H9 (cell line): Measurements from ENCODE around the gene PRR5L. TPM values are rescaled to one million over a fixed set of nuclear protein-coding genes. Genes with fewer than 3 reads are reported as not detected.

Experiments
- DNase-seq: peaks from one replicate; pipeline ENCODE4 v3.0.0-alpha.2; 2017
- H2AFZ ChIP-seq: one replicate; pipeline ENCODE4 v1.6.1; 2013; ENCODE audit warnings: mild to moderate bottlenecking, low read length, control low read depth, moderate library complexity
- H2AK5ac ChIP-seq: 2 replicates; pipeline ENCODE4 v1.6.1; 2013; ENCODE audit warnings: low read length, control low read depth, mixed read lengths; ENCODE audit not compliant: insufficient read length
- H2BK120ac ChIP-seq: one replicate; pipeline ENCODE4 v1.6.1; 2013; ENCODE audit warnings: low read depth, mild to moderate bottlenecking, low read length, control low read depth, inconsistent platforms; ENCODE audit not compliant: poor library complexity, severe bottlenecking
- H2BK12ac ChIP-seq: 2 replicates; pipeline ENCODE4 v1.6.1; 2013; ENCODE audit warnings: low read length, control low read depth, mixed read lengths, low read depth; ENCODE audit not compliant: insufficient read length
- H2BK15ac ChIP-seq: 2 replicates; pipeline ENCODE4 v1.6.1; 2013; ENCODE audit warnings: low read depth, low read length, control low read depth
- H2BK20ac ChIP-seq: one replicate; pipeline ENCODE4 v1.6.1; 2013; ENCODE audit warnings: low read depth, mild to moderate bottlenecking, low read length, control low read depth, inconsistent platforms; ENCODE audit not compliant: poor library complexity, severe bottlenecking
- H2BK5ac ChIP-seq: 2 replicates; pipeline ENCODE4 v1.6.1; 2013; ENCODE audit warnings: low read length, control low read depth, mixed read lengths; ENCODE audit not compliant: insufficient read length
- H3K14ac ChIP-seq: 2 replicates; pipeline ENCODE4 v1.6.1; 2013; ENCODE audit warnings: low read length, control low read depth; ENCODE audit not compliant: insufficient read depth
- H3K18ac ChIP-seq: 2 replicates; pipeline ENCODE4 v1.6.1; 2013; ENCODE audit warnings: low read depth, mild to moderate bottlenecking, mixed read lengths, low read length, control low read depth; ENCODE audit not compliant: insufficient read length
- H3K23ac ChIP-seq: 2 replicates; pipeline ENCODE4 v1.6.1; 2013; ENCODE audit warnings: low read length, control low read depth, mixed read lengths, low read depth; ENCODE audit not compliant: insufficient read length
- H3K23me2 ChIP-seq: 2 replicates; pipeline ENCODE4 v1.6.1; 2013; ENCODE audit warnings: low read depth, mild to moderate bottlenecking, mixed read lengths, low read length, control low read depth; ENCODE audit not compliant: insufficient read length, poor library complexity, severe bottlenecking
- H3K27ac ChIP-seq: 2 replicates; pipeline ENCODE4 v1.5.1; 2013; ENCODE audit warnings: low read length, control low read depth, mixed read lengths, low read depth; ENCODE audit not compliant: insufficient read length
- H3K27me3 ChIP-seq: 2 replicates; pipeline ENCODE4 v1.6.1; 2013; ENCODE audit warnings: low read length, control low read depth, inconsistent platforms; ENCODE audit not compliant: insufficient read depth
- H3K4ac ChIP-seq: 2 replicates; pipeline ENCODE4 v1.6.1; 2013; ENCODE audit warnings: low read depth, mild to moderate bottlenecking, control low read depth, inconsistent platforms, low read length, moderate library complexity
- H3K4me1 ChIP-seq: 2 replicates; pipeline ENCODE4 v1.6.1; 2013; ENCODE audit warnings: low read length, control low read depth, inconsistent platforms; ENCODE audit not compliant: insufficient read depth
- H3K4me2 ChIP-seq: 2 replicates; pipeline ENCODE4 v1.6.1; 2013; ENCODE audit warnings: low read length, control low read depth, mixed read lengths; ENCODE audit not compliant: insufficient read length, insufficient read depth
- H3K56ac ChIP-seq: 2 replicates; pipeline ENCODE4 v1.6.1; 2013; ENCODE audit warnings: low read depth, mild to moderate bottlenecking, mixed read lengths, low read length, control low read depth; ENCODE audit not compliant: insufficient read length
- H3K79me1 ChIP-seq: 2 replicates; pipeline ENCODE4 v1.6.1; 2013; ENCODE audit warnings: low read depth, mild to moderate bottlenecking, moderate library complexity, low read length, control low read depth, inconsistent platforms; ENCODE audit not compliant: insufficient read depth, poor library complexity, severe bottlenecking
- H3K79me2 ChIP-seq: 2 replicates; pipeline ENCODE4 v1.6.1; 2013; ENCODE audit warnings: low read length, control low read depth, inconsistent platforms; ENCODE audit not compliant: insufficient read depth
- H3K9ac ChIP-seq: 2 replicates; pipeline ENCODE4 v1.6.1; 2013; ENCODE audit warnings: low read length, control low read depth, mixed read lengths; ENCODE audit not compliant: insufficient read length; ENCODE audit errors: extremely low read depth
- H3K9me3 ChIP-seq: one replicate; pipeline ENCODE4 v1.6.1; 2013; ENCODE audit warnings: low read depth, low read length, inconsistent platforms; ENCODE audit not compliant: control insufficient read depth
- H3T11ph ChIP-seq: one replicate; pipeline ENCODE4 v1.6.1; 2013; ENCODE audit warnings: mild to moderate bottlenecking, low read length, control low read depth, inconsistent platforms
- H4K20me1 ChIP-seq: one replicate; pipeline ENCODE4 v1.6.1; 2013; ENCODE audit not compliant: control insufficient read depth, insufficient read length, insufficient read depth
- H4K5ac ChIP-seq: 2 replicates; pipeline ENCODE4 v1.6.1; 2013; ENCODE audit warnings: low read depth, mild to moderate bottlenecking, mixed read lengths, low read length, control low read depth; ENCODE audit not compliant: insufficient read length
- H4K8ac ChIP-seq: replicated peaks from 2 replicates; pipeline ENCODE4 v1.6.1; 2013; ENCODE audit warnings: low read length, control low read depth, mixed read lengths, low read depth; ENCODE audit not compliant: insufficient read length
- H4K91ac ChIP-seq: 2 replicates; pipeline ENCODE4 v1.6.1; 2013; ENCODE audit warnings: low read depth, mild to moderate bottlenecking, moderate library complexity, mixed read lengths, low read length, control low read depth; ENCODE audit not compliant: insufficient read length
- H3K27ac Mint-ChIP-seq, 3 experiments: 2 replicates in 2 of 3; 3 replicates in 1 of 3; pipeline ENCODE4 v1.8.0; 2020 to 2021; ENCODE audit warnings: mixed read lengths in 3 of 3, mild to moderate bottlenecking in 1 of 3, moderate library complexity in 1 of 3
- H3K27me3 Mint-ChIP-seq: 2 replicates; pipeline ENCODE4 v1.8.0; 2021; ENCODE audit warnings: low read depth, mild to moderate bottlenecking, moderate library complexity, mixed read lengths
- H3K36me3 Mint-ChIP-seq, 3 experiments: 2 replicates in 2 of 3; 3 replicates in 1 of 3; pipeline ENCODE4 v1.8.0; 2020 to 2021; ENCODE audit warnings: low read depth in 3 of 3, mixed read lengths in 3 of 3; ENCODE audit not compliant: insufficient read depth in 1 of 3
- H3K4me1 Mint-ChIP-seq, 2 experiments: 2 replicates each; pipeline ENCODE4 v1.8.0; 2020; ENCODE audit warnings: mixed read lengths in 2 of 2
- H3K4me3 Mint-ChIP-seq, 2 experiments: 2 replicates in 1 of 2; 3 replicates in 1 of 2; pipeline ENCODE4 v1.8.0; 2020 to 2021; ENCODE audit warnings: mild to moderate bottlenecking in 2 of 2, mixed read lengths in 2 of 2, moderate library complexity in 1 of 2
- H3K9me3 Mint-ChIP-seq, 2 experiments: 2 replicates in 1 of 2; 3 replicates in 1 of 2; pipeline ENCODE4 v1.8.0; 2020; ENCODE audit warnings: mild to moderate bottlenecking in 2 of 2, mixed read lengths in 2 of 2, moderate library complexity in 1 of 2
- CTCF ChIP-seq: fragments of 200-600 bp; sonication (generic); conservative IDR thresholded peaks from 3 replicates; pipeline ENCODE4 v1.8.0; 2021; ENCODE audit warnings: antibody characterized with exemption, mild to moderate bottlenecking
- WGBS: extraction: QIAGEN DNeasy Blood & Tissue Kit; methylation state at CpG from one replicate; pipeline ENCODE4 v1.1.7; 2013; ENCODE audit warnings: missing lambda C conversion rate, low lambda C conversion rate, mixed read lengths; ENCODE audit not compliant: insufficient read length; ENCODE audit errors: extremely low coverage; 5-methylcytosine and 5-hydroxymethylcytosine counted together
- total RNA-seq: library from RNA; stranded (reverse); gene quantifications from 2 replicates; pipeline ENCODE4 v1.2.1, GENCODE V29; 2021

The PRR5L gene
- total RNA-seq, 1 experiment from 2014 or later, result 5.6 TPM

GRCh38 chr11:36341915-36342314, 45.8 kb downstream of the PRR5L start:
- WGBS, result no CpG with 5 or more reads among the region's 8 CpGs
- H3K36me3 Mint-ChIP-seq, result no peaks in the 10 kb centered on the region

More at GRCh38 chr11:36341915-36342314, 45.8 kb downstream of the PRR5L start:
- Histone ChIP-seq H3K23ac (no peak overlapping the region), H2BK5ac (no peak overlapping the region), H3K18ac (no peak overlapping the region), H3K56ac (no peak overlapping the region), H4K8ac (no peak overlapping the region), H3K79me2 (no peaks in the 10 kb centered on the region), H3K9me3 (no peaks in the 10 kb centered on the region), H3K27ac (no peak overlapping the region), H2AFZ (no peak overlapping the region), H2BK15ac (no peak overlapping the region), H2BK20ac (no peak overlapping the region), H3K23me2 (no peaks in the 10 kb centered on the region), H3K9ac (no peak overlapping the region), H4K5ac (no peak overlapping the region), H3K4ac (no peak overlapping the region), H3K79me1 (no peaks in the 10 kb centered on the region), H3K4me2 (no peak overlapping the region), H2AK5ac (no peak overlapping the region), H2BK12ac (no peak overlapping the region), H3K14ac (no peak overlapping the region), H3T11ph (no peak overlapping the region), H4K91ac (no peak overlapping the region), H2BK120ac (no peak overlapping the region), H3K4me1 (no peaks in the 10 kb centered on the region), H3K27me3 (no peaks in the 10 kb centered on the region), H4K20me1 (no peaks in the 10 kb centered on the region)
- DNase-seq, result no peak
- H3K4me1 Mint-ChIP-seq, result no peaks in the 10 kb centered on the region
- peaks cover 7% of the 10 kb centered on the region for H3K27me3 Mint-ChIP-seq
- no peak overlapping the region; a peak in 1 of 7 replicates for H3K27ac Mint-ChIP-seq
- no peak overlapping the region for H3K4me3 Mint-ChIP-seq
- no peak for TF ChIP-seq CTCF
- H3K9me3 Mint-ChIP-seq, result no peaks in the 10 kb centered on the region
